ENCODE data around the gene UVSSA. TPM values are rescaled to one million over a fixed set of nuclear protein-coding genes. Genes with fewer than 3 reads are reported as not detected.

The UVSSA gene
- total RNA-seq, 1 experiment from 2014 or later: 26.3 TPM

- Mint-ChIP-seq H3K4me3 (ENCODE audit: unreplicated experiment) (no peak overlapping the region), H3K27me3 (ENCODE audit: insufficient read depth, unreplicated experiment) (no peaks in the 10 kb centered on the region), H3K27ac (ENCODE audit: unreplicated experiment) (no peak overlapping the region), H3K4me1 (ENCODE audit: low read depth, unreplicated experiment) (no peaks in the 10 kb centered on the region), H3K9me3 (ENCODE audit: unreplicated experiment) (no peaks in the 10 kb centered on the region), H3K36me3 (ENCODE audit: insufficient read depth, unreplicated experiment) (peaks cover 28% of the 10 kb centered on the region)
- DNase-seq: no peak
- no peak overlapping the region for H3K4me3 ChIP-seq (ENCODE audit: low read depth, low read length)
- intact Hi-C loops (cut with micrococcal nuclease; ENCODE audit: unreplicated experiment): no loop called here
- H3K27me3 ChIP-seq (replicated peaks; ENCODE audit: control insufficient read depth, insufficient read depth, low read length): no peaks in the 10 kb centered on the region
- H3K4me1 ChIP-seq: no peaks in the 10 kb centered on the region
- no TSS peak for BruUV-seq (replicated peaks)
- ChIA-PET CTCF (no interaction called here), POLR2A (no interaction called here)
- H3K36me3 ChIP-seq (ENCODE audit: control insufficient read depth, insufficient read depth, low read length): no peaks in the 10 kb centered on the region
- no peaks in the 10 kb centered on the region for H3K9me3 ChIP-seq
- TF ChIP-seq, protein P1, sequence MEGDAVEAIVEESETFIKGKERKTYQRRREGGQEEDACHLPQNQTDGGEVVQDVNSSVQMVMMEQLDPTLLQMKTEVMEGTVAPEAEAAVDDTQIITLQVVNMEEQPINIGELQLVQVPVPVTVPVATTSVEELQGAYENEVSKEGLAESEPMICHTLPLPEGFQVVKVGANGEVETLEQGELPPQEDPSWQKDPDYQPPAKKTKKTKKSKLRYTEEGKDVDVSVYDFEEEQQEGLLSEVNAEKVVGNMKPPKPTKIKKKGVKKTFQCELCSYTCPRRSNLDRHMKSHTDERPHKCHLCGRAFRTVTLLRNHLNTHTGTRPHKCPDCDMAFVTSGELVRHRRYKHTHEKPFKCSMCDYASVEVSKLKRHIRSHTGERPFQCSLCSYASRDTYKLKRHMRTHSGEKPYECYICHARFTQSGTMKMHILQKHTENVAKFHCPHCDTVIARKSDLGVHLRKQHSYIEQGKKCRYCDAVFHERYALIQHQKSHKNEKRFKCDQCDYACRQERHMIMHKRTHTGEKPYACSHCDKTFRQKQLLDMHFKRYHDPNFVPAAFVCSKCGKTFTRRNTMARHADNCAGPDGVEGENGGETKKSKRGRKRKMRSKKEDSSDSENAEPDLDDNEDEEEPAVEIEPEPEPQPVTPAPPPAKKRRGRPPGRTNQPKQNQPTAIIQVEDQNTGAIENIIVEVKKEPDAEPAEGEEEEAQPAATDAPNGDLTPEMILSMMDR (IDR thresholded peaks at IDR 0.05; ENCODE audit: insufficient read depth in 1 of 2, low read depth in 1 of 2, low read length in 1 of 2, severe bottlenecking in 1 of 2, unreplicated experiment in 1 of 2): no peak
Observed at GRCh38 chr4:1362046-1362445, 15.0 kb downstream of the UVSSA start.

GRCh38 chr4:1362521-1362920 is 15.5 kb downstream of the UVSSA start:
- no peaks in the 10 kb centered on the region for H3K4me1 ChIP-seq
- ChIA-PET POLR2A (no interaction called here), CTCF (no interaction called here)
- Mint-ChIP-seq H3K9me3 (ENCODE audit: unreplicated experiment) (no peaks in the 10 kb centered on the region), H3K36me3 (ENCODE audit: insufficient read depth, unreplicated experiment) (peaks cover 28% of the 10 kb centered on the region), H3K4me1 (ENCODE audit: low read depth, unreplicated experiment) (no peaks in the 10 kb centered on the region), H3K27me3 (ENCODE audit: insufficient read depth, unreplicated experiment) (no peaks in the 10 kb centered on the region), H3K27ac (ENCODE audit: unreplicated experiment) (no peak overlapping the region), H3K4me3 (ENCODE audit: unreplicated experiment) (no peak overlapping the region)
- BruUV-seq (replicated peaks): no TSS peak
- intact Hi-C loops (cut with micrococcal nuclease; ENCODE audit: unreplicated experiment): no loop called here
- no peak overlapping the region for H3K4me3 ChIP-seq (ENCODE audit: low read depth, low read length)
- H3K27me3 ChIP-seq (replicated peaks; ENCODE audit: control insufficient read depth, insufficient read depth, low read length): no peaks in the 10 kb centered on the region
- no peaks in the 10 kb centered on the region for H3K9me3 ChIP-seq
- TF ChIP-seq, protein P1 (IDR thresholded peaks at IDR 0.05; ENCODE audit: insufficient read depth in 1 of 2, low read depth in 1 of 2, low read length in 1 of 2, severe bottlenecking in 1 of 2, unreplicated experiment in 1 of 2): no peak
- no peaks in the 10 kb centered on the region for H3K36me3 ChIP-seq (ENCODE audit: control insufficient read depth, insufficient read depth, low read length)
- no peak for DNase-seq

DNA sequence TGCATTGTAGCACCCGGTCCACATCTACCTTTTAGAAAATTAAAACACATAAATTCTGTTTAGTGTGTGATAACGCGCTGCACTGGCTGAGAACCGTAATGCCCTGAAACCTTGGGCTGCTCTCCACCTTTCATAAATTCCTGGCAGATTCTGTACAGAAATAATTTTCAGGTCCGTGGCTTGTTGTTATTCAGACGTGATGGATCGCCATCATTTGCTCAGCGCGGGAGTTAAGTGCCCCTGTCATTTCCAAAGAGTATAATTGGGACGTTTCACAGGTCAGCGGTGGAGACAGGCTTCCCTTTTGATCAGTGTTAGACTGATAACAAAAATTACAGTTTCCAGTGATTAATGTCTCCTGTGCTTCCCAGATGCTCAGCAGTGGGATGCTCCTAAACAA is 16.5 kb downstream of the UVSSA start:
- Mint-ChIP-seq H3K36me3 (ENCODE audit: insufficient read depth, unreplicated experiment) (peaks cover 28% of the 10 kb centered on the region), H3K27me3 (ENCODE audit: insufficient read depth, unreplicated experiment) (no peaks in the 10 kb centered on the region), H3K27ac (ENCODE audit: unreplicated experiment) (no peak overlapping the region), H3K4me3 (ENCODE audit: unreplicated experiment) (no peak overlapping the region), H3K4me1 (ENCODE audit: low read depth, unreplicated experiment) (no peaks in the 10 kb centered on the region), H3K9me3 (ENCODE audit: unreplicated experiment) (no peaks in the 10 kb centered on the region)
- ChIA-PET CTCF (interaction anchor here (0.7 kb wide), 1 partner anchor 300 kb away, joined by 3 read pairs; no protein-coding TSS in a partner anchor), POLR2A (no interaction called here)
- intact Hi-C loops (cut with micrococcal nuclease; ENCODE audit: unreplicated experiment): no loop called here
- BruUV-seq (replicated peaks): no TSS peak
- DNase-seq: no peak
- TF ChIP-seq, protein P1 (IDR thresholded peaks at IDR 0.05; ENCODE audit: insufficient read depth in 1 of 2, low read depth in 1 of 2, low read length in 1 of 2, severe bottlenecking in 1 of 2, unreplicated experiment in 1 of 2): no peak
- no peaks in the 10 kb centered on the region for H3K27me3 ChIP-seq (replicated peaks; ENCODE audit: control insufficient read depth, insufficient read depth, low read length)
- no peak overlapping the region for H3K4me3 ChIP-seq (ENCODE audit: low read depth, low read length)
- H3K36me3 ChIP-seq (ENCODE audit: control insufficient read depth, insufficient read depth, low read length): no peaks in the 10 kb centered on the region
- H3K4me1 ChIP-seq: no peaks in the 10 kb centered on the region
- H3K9me3 ChIP-seq: no peaks in the 10 kb centered on the region
